Left renal pelvis (tissue), 4 donors: ENCODE results near the gene AHNAK2. TPM values are rescaled to one million over a fixed set of nuclear protein-coding genes. Genes with fewer than 3 reads are reported as not detected.
"Not testable (repeated sequence)": the region's sequence is repeated elsewhere in the genome, so short reads cannot be mapped to it uniquely, and the experiment has no call there.

ENCODE experiments used
- DNase-seq, 4 donors: peaks; one replicate each; pipeline ENCODE4 v3.0.0-alpha.2; 2013; ENCODE audit warnings: low read depth in 4 of 4, low spot score in 3 of 4
- polyA plus RNA-seq, 4 donors: library from polyadenylated mRNA; unstranded; fragments of 120-200 nt; gene quantifications; one replicate each; pipeline ENCODE4 v1.2.1, GENCODE V29; 2013; ENCODE audit not compliant: insufficient read length in 4 of 4

The AHNAK2 gene
- polyA plus RNA-seq, 4 donors: 1.5 to 7.2 (median 2.4) TPM

DNA sequence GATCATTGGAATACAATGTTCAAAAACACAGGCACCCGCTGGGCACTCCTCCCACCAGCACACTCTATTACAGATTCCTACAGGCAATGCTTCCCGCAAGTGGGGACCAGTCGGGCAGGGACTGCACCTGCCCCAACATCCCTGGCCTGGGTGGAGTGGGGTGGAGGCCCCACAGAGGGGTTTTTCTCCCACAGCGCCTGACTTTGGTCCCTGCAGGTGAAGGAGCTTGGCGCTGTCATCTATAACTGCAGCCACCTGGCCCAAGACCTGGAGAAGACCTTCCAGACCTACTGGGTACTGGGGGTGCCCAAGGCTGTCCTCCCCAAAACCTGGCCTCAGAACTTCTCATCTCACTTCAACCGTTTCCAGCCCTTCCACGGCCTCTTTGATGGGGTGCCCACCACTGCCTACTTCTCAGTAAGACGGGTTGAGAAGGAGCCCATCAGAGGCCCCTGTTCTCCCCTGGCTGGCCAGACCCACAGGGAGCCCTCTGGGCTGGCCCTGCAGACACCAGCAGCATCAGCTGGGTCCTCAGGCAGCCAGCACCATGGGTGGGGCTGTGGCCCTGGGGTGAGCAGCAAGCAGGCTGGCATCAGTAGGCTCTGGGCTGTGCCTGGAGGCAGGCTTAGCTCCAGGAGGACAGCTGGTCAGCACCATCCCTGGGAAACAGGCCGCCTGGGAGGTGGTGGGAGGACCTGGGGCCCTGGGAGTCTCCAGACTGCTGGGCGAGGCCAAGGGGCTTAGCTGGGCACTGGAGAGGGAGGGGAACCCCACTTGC lies 47.5 kb downstream of the AHNAK2 start:
- DNase-seq: no peak

- no peak for DNase-seq
Observed at GRCh38 chr14:104929268-104930230, 48.6 kb downstream of the AHNAK2 start.

GRCh38 chr14:104928391-104929133 lies 49.6 kb downstream of the AHNAK2 start:
- DNase-seq: no peak

GRCh38 chr14:104927901-104928300 lies 50.3 kb downstream of the AHNAK2 start:
- DNase-seq: no peak

GRCh38 chr14:104927432-104927816 lies 50.8 kb downstream of the AHNAK2 start:
- DNase-seq: no peak

DNA sequence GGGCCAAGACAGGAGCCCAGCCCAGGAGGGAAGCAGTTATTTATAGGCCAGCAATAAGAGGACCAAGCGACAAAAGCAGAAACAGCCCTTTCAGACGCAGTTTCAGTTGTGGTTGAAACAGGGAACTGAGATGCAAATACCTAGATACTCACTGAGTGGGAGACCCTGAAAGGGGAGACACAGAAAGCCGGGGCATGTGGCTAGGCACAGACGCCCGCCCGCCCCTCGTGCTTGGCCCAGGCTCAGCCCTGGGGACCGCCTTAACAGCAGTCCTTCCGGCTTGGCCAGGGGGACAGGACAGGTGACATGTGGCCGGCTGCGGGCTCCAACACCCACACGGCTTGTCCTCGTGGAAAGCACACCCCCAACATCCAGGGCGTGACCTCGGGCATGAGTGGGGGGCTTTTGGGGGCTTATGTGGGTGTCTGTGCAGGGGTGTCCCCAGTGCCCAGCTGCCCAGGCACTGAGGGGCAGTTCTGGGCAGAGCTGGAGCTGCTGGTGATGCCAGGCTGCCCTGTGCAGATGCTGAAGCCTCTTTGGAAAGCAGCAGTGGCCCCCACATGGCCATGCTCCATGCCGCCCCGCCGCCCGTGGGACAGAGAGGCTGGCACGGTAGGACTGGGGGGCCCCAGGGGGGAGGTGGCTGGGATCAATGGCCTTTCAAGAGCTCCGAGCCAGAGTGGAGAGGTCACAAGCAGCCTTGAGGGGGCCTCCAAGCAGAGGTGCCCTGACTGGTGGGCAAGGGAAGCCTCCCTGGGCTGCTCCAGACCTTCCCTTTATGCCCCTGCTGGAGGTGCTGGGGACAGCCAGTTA lies 51.3 kb downstream of the AHNAK2 start:
- DNase-seq: no peak

GRCh38 chr14:104925855-104926609 lies 52.1 kb downstream of the AHNAK2 start:
- no peak for DNase-seq

GRCh38 chr14:104925214-104925854 lies 52.8 kb downstream of the AHNAK2 start:
- DNase-seq: no peak

GRCh38 chr14:104924421-104925213 lies 53.6 kb downstream of the AHNAK2 start, which contains the start of gene PLD4:
TSS of gene PLD4 (plus strand) at chr14:104924879. CDS start at chr14:104927141, 2,262 bp downstream.
- DNase-seq: no peak

DNA sequence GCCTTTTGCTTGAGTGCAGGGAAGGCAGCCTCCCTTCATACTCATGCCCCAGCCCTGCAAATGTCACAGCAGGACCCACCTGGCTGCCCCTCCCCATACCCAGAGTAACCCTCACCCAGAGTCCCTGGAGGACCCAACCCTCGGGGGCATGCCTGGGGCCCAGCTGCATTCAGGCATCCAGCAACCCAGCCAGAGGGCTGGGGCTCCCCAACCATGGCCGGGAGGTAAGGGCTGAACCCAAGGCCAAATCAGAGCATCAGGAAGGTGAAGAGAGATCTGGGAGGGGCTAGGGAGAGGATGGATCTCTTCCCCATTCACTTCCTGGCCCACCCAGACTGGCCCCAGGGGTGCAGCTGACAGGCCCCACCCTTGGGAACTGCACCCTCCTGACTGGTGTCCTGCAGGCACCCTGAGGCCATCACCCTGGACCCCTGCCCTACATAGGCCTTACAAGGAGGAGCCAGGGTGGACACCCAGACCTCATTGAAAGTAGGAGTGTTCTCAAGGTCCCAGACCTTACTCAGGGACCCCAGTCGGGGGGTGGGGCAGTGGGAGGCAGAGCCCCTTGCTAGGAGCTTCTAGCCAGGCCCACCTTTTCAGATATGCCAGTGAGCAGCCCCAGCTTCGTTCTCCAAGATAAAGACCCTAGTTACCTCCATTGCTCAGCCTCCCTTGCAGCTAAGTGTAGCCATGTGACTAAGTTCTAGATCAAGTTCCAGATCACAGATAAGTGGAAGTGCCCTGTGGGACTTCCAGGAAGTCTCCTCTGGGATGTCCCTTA lies 54.3 kb downstream of the AHNAK2 start:
- DNase-seq: no peak

GRCh38 chr14:104919993-104920315 lies 58.2 kb downstream of the AHNAK2 start:
- DNase-seq: no peak

DNA sequence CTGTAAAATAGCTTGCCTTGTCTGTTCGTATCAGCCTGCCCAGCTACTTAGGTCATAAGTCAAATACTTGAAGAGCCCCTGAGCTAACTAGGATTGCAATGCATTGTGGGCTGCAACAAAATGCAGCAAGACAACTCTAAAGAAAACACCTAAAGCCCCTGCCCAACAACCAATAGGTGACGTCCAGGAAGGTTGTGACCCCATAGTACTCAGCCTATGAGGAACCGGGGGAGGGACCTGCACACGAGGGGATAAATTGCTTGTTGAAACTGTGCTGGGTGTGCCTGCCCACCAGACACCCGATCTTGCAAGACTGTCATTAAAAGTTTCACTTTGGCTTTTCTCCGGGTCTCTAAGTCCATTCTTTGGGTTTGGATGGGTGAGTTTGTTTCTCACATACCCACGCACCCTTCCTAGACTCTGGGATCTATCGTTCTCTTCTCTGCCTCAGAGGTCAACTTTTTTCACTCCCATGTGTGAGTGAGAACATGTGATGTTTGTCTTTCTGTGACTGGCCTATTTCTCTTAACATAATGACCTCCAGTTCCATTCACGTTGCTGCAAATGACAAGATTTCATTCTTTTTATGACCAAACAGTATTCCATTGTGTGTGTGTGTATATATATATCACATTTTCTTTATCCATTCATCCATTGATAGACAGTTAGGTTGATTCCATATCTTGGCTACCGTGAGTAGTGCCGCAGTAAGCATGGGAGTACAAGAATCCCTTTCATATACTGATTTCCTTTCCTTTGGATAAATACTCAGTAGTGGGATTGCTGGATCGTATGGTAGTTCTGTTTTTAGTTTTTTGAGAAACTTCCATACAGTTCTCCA lies 58.8 kb downstream of the AHNAK2 start:
- DNase-seq: not testable (repeated sequence)

DNA sequence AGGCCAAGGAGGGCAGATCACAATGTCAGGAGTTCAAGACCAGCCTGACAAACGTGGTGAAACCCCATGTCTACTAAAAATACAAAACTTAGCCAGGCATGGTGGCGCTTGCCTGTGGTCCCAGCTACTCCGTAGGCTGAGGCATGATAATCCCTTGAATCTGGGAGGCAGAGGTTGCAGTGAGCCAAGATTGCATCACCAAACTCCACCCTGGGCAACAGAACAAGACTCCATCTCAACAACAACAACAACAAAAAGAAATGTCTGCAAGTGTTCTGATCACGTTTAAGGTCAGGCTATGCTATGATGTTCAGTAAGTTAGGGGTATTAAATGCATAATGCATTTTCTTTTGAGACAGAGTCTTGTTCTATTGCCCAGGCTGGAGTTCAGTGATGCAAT lies 60.2 kb downstream of the AHNAK2 start:
- no peak for DNase-seq

DNA sequence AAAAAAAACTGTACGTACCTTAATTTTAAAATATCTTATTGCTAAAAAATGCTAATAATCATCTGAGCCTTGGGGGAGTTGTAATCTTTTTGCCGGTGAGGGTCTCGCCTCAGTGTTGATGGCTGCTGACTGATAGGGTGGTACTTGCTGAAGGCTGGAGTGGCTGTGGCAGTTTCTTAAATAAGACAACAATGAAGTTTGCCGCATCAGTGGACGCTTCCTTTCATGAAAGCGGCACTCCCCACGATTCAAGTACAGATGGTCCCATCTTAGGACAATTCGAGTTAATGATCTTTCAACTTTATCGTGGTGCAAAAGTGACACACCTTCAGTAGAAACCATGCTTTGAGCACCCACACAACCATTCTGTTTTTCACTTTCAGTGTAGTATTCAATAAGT lies 61.1 kb downstream of the AHNAK2 start:
- DNase-seq: no peak

DNA sequence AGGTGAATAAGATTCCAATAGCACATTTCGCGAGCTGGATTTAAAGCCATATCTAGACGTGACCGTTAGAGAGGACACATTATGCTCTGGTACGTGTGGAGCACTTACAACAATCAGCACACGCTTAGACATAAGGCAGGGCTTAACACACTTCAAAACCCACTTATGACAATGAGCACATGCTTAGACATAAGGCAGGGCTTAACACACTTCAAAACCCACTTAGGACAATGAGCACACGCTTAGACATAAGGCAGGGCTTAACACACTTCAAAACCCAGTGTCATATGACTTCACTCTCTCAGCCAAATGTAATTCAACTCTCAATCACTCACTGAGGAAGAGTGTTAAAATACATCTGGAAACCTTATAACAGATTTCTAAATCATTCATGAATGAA lies 64.7 kb downstream of the AHNAK2 start:
- no peak for DNase-seq

- DNase-seq: no peak
Observed at GRCh38 chr14:104912053-104912452, 66.1 kb downstream of the AHNAK2 start.
